GM12891 (cell line): ENCODE data around the gene SLC25A21.

Experiments
- POLR2A ChIP-seq: IDR thresholded peaks from 2 replicates; pipeline ENCODE4 v1.6.1; 2011; ENCODE audit warnings: low read depth, low read length, control low read depth
- POLR2AphosphoS5 ChIP-seq: IDR thresholded peaks from 2 replicates; pipeline ENCODE4 v1.6.1; 2011; ENCODE audit warnings: low read depth, low read length, control low read depth
- SPI1 ChIP-seq: IDR thresholded peaks from 2 replicates; pipeline ENCODE4 v1.6.1; 2011; ENCODE audit warnings: low read depth, low read length, control low read depth

- TF ChIP-seq POLR2A (no peak), SPI1 (no peak), POLR2AphosphoS5 (no peak)
Measured at GRCh38 chr14:36997843-36998242, 174.6 kb downstream of the SLC25A21 start.
